ENCODE results near the gene CTAG2. TPM values are rescaled to one million over a fixed set of nuclear protein-coding genes. Genes with fewer than 3 reads are reported as not detected.

The CTAG2 gene
- total RNA-seq, 1 experiment from 2014 or later, result not detected

- no peak for TF ChIP-seq MAX (IDR thresholded peaks at IDR 0.05)
- TF ChIP-seq POLR2A (IDR thresholded peaks at IDR 0.05; ENCODE audit: borderline replicate concordance, extremely low read depth, insufficient read depth, insufficient read length), result no peak
- no peak for TF ChIP-seq POLR2AphosphoS5 (IDR thresholded peaks at IDR 0.05; ENCODE audit: low read depth, low read length)
- TF ChIP-seq SIN3A (IDR thresholded peaks at IDR 0.05; ENCODE audit: low read depth), result no peak
Measured at GRCh38 chrX:154603438-154604430, 49.6 kb downstream of the CTAG2 start (continued).

GRCh38 chrX:154602766-154603437, 50.5 kb downstream of the CTAG2 start:
- H3K4me1 ChIP-seq (ENCODE audit: control insufficient read depth in 1 of 2, insufficient read depth in 2 of 2, low read length in 2 of 2), result peaks cover 33 to 36% of the 10 kb centered on the region in 2 experiments
- POLR2A ChIA-PET, result no interaction called here
- no peak overlapping the region for H2AFZ ChIP-seq (ENCODE audit: low read depth, low read length, poor library complexity, severe bottlenecking)
- intact Hi-C loops (cut with micrococcal nuclease), result no loop called here
- H4K20me1 ChIP-seq (ENCODE audit: insufficient read depth), result no peaks in the 10 kb centered on the region
- H3K79me2 ChIP-seq (ENCODE audit: insufficient read depth, low read length), result no peaks in the 10 kb centered on the region
- no peak for ATAC-seq
- BruUV-seq (replicated peaks), result no TSS peak
- no peak for TF ChIP-seq ZFX (IDR thresholded peaks at IDR 0.05)
- no peak for TF ChIP-seq EZH2 (IDR thresholded peaks at IDR 0.05)
- TF ChIP-seq ELF1 (IDR thresholded peaks at IDR 0.05; ENCODE audit: borderline replicate concordance, low read depth), result no peak
- H3K4me2 ChIP-seq (ENCODE audit: low read length), result peak overlapping the region; percentile 62; the same call in 1 of the 2 replicates
- H3K27me3 ChIP-seq (ENCODE audit: insufficient read depth, low read length), result no peaks in the 10 kb centered on the region
- no peak overlapping the region for H3K9ac ChIP-seq (ENCODE audit: low read length)
- H3K9me3 ChIP-seq (ENCODE audit: control insufficient read depth in 1 of 2, insufficient read depth in 1 of 2, low read depth in 1 of 2, low read length in 2 of 2), result no peaks in the 10 kb centered on the region
- H3K4me3 ChIP-seq (replicated peaks in 1 of 2; ENCODE audit: low read depth in 1 of 2, low read length in 2 of 2), result no peak overlapping the region
- DNase-seq (ENCODE audit: low read depth, low spot score), result no peak
- no peaks in the 10 kb centered on the region for H3K9me2 ChIP-seq (ENCODE audit: insufficient read depth)
- no peaks in the 10 kb centered on the region for H3K36me3 ChIP-seq (ENCODE audit: control insufficient read depth in 1 of 2, insufficient read depth in 2 of 2, low read length in 2 of 2)
- CTCF ChIA-PET, result interaction anchor here (0.9 kb wide), 1 partner anchor 146 kb away, joined by 3 read pairs; no protein-coding TSS in a partner anchor
- no peak overlapping the region for H3K27ac ChIP-seq (ENCODE audit: low read depth, low read length)
- RAD21 ChIA-PET (ENCODE audit: low non-redundant PET in 1 of 2, low total read pairs in 2 of 2, uncharacterized antibody in 2 of 2, unreplicated experiment in 2 of 2), result no interaction called here

All from HCT116 (cell line).